GM12872 (cell line): ENCODE measurements around the gene NUCB2.

Source experiments
- TF ChIP-seq, protein P1 (sequence below): IDR thresholded peaks from 3 replicates; pipeline ENCODE4 v1.5.1; 2011; ENCODE audit warnings: low read depth, mild to moderate bottlenecking, low read length, moderate library complexity; ENCODE audit not compliant: insufficient read depth

The NUCB2 gene

DNA sequence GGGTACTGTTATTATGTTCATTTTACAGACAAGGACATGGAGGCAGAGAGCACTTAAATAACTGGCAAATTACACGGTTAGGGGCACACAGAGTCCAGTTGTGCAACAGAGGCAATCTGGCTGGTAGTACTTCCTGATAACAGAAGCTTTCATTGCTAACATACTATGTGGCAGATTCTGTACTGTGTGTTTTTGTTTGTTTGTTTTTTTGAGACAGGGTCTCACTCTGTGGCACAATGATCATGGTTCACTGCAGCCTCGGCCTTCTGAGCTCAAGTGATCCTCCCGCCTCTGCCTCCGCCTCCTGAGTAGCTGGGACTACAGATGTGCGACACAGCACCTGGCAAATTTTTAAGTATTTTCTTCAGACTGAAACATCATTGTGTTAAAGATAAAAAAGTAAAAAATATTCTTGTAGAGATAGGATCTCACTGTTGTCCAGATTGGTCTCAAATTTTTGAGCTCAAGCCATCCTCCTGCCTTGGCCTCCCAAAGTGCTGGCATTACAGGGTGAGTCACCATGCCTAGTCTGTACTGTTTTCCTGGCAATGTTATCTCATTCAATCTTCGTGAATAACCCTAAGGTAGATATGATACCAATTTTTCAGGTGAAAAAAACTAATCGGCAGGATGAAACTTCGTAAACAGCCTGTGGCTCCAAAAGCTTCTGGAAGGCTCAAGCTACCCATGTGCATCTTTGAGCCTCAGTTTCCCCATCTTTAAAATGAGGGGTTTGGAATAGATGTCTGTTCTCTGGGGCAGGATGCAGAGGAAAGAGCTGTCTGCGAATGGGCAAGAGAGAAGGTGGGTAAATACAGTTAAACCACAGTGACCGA lies 921 bp upstream of the NUCB2 start:
- TF ChIP-seq, protein P1, sequence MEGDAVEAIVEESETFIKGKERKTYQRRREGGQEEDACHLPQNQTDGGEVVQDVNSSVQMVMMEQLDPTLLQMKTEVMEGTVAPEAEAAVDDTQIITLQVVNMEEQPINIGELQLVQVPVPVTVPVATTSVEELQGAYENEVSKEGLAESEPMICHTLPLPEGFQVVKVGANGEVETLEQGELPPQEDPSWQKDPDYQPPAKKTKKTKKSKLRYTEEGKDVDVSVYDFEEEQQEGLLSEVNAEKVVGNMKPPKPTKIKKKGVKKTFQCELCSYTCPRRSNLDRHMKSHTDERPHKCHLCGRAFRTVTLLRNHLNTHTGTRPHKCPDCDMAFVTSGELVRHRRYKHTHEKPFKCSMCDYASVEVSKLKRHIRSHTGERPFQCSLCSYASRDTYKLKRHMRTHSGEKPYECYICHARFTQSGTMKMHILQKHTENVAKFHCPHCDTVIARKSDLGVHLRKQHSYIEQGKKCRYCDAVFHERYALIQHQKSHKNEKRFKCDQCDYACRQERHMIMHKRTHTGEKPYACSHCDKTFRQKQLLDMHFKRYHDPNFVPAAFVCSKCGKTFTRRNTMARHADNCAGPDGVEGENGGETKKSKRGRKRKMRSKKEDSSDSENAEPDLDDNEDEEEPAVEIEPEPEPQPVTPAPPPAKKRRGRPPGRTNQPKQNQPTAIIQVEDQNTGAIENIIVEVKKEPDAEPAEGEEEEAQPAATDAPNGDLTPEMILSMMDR, result no peak

DNA sequence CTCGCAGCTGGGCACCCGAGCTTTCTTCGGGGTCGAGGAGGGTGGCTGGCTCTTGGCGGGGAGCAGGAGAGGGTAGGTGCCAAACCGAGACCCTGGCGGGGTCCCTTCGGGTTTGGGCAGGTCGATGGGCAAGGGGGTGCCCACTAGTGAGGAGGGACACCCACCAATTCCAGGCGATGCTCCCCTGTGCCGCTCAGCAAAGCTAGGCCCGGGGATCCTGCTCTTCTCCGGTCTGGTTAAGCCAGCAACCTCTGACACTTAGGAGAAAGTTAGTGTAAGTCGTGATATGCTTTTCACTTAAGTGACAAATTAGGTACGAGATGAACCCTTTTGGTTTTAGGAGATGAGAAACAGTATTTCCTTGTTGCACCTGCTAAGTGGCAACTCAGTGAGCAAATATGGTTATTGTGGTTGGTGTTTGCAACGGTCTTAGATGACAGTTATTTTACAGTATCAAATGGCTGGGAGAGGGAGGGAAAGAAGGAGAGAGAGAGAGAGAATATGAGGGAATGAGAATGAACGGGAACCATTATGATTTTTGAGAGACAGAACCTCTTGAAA lies 565 bp downstream of the NUCB2 start:
- TF ChIP-seq, protein P1, result no peak

DNA sequence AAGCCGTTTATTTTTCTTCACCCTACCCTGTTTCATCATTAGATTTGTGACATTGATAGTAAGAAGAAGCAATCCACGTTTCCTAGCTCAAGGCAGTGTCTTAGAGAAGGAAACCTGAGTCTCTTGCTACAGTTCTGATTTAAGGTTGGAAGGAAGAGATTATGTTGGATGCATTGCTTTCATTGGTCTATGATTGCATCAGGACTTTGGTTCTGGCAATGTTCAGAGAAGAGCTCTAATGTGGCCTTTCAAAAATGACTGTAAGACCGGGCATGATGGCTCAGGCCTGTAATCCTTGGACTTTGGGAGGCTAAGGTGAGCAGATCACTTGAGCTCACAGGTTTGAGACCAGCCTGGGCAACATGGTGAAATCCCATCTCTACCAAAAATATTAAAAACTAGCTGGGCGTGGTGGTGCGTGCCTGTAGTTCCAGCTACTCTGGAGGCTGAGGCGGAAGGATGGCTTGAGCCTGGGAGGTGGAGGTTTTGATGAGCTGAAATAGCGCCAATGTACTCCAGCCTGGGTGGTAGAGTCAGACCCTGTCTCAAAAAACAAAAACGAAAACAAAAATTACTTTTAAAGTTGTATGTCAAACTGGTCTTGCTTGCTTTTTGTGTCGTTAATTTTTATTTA lies 4.1 kb downstream of the NUCB2 start:
- TF ChIP-seq, protein P1, result no peak

DNA sequence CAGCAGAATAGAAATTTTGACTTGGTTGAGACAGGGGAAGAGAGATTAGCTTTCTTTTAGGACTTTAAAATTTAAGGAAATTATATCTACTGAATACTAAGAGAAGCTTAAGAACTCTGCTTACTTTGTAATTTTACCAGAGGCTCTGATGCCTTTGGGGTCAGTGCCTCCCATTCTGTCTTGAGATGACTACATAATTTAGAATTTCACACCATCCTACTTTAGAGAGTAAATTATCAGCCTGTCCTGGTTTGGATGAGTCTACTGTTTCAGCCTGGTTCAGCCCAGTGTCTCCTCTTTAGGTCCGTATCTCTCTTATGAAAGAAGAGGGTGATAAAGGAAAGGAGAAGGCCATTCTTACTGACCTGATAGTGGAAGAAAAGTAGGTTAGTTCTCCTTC lies 9.8 kb downstream of the NUCB2 start:
- TF ChIP-seq, protein P1, result no peak

DNA sequence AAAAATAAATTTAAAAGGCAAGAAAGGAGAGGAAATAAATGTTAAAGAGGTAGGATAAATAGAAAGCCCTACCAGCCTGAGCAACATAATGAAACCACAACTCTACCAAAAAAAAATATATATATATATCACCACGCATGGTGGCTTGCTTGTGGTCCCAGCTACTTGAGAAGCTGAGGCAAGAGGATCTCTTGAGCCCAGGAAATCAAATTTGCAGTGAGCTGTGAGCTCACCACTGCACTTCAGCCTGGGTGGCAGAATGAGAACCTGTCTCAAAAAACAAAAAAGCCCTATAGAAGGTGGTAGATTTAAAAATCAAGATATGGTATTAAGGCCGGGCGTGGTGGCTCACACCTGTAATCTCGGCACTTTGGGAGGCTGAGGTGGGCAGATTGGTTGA lies 10.5 kb downstream of the NUCB2 start:
- TF ChIP-seq, protein P1, result no peak

DNA sequence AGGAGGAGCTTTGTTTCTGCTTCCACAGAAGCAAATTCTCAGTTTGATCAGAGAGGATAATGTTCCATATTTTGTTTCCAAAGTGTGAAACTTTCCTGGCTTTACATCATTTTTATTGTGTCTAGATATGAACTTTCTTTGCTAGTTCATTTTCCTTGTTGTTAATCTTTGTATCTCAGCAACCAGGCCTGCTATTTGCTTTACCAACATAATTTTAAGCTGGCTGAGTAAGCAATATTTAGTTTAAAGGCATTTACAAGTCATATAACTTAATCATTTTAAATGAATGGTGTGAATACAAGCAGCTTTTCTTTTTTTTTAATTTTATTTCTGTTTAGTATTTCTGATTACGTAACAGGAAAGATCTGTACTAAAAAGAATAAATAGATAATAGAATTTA lies 15.2 kb downstream of the NUCB2 start:
- TF ChIP-seq, protein P1, result no peak

DNA sequence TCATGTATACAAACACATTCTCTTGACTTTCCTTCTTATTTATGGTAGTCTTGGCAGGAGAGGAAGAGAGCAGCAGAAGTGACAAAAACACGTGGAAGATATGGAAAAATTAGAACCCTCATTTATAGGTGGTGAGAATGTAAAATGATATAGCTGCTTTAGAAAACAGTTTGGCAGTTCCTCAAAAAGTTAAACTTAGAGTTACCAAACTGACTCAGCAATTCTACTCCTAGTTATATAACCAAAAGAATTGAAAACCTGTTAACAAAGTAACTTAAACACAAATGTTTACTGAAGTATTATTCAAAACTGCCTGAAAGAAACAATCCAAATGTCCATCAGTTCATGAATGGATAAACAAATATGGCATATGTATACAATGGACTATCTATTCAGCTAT lies 16.8 kb downstream of the NUCB2 start:
- TF ChIP-seq, protein P1, result no peak
